GM19238 (cell line): Measurements from ENCODE around the gene TMEM255B.
"Not testable (repeated sequence)": the region's sequence is repeated elsewhere in the genome, so short reads cannot be mapped to it uniquely, and the experiment has no call there.

ENCODE experiments used
- DNase-seq: peaks from one replicate; pipeline ENCODE4 v3.0.0; 2011; ENCODE audit warnings: low spot score; ENCODE audit not compliant: insufficient read length

TMEM255B gene

GRCh38 chr13:113832631-113833030 lies 73.6 kb downstream of the TMEM255B start:
- DNase-seq: no peak

DNA sequence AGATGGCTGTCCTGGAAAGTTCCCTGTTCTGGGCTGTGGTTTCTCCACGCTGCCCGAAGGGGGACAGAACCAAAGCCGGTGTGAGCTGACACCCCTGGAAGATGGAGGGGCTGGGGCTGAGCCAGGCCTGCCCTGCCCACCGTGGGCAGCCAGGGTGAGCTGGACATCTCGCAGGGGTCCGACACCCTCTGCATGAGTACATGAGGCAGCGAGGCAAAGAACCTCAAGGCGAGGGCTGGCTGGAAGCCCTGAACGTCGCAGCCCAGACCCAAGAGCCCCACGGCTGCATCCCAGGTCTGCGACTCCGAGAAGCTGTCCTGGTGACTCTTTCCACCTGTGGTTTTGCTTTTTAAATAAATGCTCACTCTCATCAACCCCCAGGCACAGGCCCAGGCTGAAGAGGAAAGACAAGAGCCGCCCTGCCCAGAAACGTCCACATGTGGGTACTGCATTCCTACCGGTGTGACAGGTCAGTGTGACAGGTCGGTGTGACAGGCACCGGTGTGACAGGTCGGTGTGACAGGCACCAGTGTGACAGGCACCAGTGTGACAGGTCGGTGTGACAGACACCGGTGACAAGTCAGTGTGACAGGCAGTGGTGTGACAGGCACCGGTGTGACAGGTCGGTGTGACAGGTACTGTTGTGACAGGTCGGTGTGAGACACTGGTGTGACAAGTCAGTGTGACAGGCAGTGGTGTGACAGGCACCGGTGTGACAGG lies 74.2 kb downstream of the TMEM255B start:
- no peak for DNase-seq

GRCh38 chr13:113834006-113834405 lies 75.0 kb downstream of the TMEM255B start:
- not testable (repeated sequence) for DNase-seq

- no peak for DNase-seq
Measured at GRCh38 chr13:113834496-113835200, 75.6 kb downstream of the TMEM255B start.

DNA sequence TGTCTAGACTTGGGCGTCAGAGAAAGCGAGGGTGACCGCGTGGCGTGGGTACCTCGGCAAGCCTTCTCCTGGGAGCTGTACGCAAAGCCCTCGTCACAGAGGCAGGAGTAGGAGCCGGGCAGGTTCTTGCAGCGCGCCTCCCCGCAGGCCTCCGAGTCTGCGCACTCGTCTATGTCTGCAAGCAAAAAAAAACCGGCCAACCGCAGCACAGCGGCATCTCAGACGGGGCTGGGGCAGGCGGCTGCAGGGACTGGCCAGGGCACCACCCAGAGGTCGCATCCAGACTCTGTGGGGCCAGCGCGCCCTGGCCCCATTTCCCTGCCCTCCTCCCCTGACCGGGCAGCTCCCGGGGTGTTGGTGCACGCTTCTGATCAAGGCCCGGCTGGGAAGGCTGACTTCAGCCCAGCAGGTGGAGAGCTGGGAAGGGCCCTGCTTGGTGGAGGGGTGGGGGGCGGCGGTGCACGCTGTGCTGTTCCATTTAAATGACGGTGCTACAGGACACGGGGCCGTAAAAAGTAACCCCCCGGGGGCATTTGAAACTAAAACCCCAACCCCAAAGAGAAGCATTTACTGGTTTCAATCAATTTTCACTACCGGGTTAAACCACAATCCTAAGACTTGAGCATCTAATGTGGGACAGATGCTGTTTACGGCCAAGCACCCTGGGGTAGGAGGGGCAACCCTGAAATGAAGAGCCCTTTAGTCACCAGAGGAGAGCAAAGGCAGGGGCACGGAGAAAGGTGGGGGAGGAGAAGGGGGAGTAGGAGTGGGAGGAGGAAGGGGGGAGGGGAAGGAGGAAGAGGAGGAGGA lies 76.6 kb downstream of the TMEM255B start:
- DNase-seq: no peak

- no peak for DNase-seq
Measured at GRCh38 chr13:113836768-113837559, 77.9 kb downstream of the TMEM255B start.

DNA sequence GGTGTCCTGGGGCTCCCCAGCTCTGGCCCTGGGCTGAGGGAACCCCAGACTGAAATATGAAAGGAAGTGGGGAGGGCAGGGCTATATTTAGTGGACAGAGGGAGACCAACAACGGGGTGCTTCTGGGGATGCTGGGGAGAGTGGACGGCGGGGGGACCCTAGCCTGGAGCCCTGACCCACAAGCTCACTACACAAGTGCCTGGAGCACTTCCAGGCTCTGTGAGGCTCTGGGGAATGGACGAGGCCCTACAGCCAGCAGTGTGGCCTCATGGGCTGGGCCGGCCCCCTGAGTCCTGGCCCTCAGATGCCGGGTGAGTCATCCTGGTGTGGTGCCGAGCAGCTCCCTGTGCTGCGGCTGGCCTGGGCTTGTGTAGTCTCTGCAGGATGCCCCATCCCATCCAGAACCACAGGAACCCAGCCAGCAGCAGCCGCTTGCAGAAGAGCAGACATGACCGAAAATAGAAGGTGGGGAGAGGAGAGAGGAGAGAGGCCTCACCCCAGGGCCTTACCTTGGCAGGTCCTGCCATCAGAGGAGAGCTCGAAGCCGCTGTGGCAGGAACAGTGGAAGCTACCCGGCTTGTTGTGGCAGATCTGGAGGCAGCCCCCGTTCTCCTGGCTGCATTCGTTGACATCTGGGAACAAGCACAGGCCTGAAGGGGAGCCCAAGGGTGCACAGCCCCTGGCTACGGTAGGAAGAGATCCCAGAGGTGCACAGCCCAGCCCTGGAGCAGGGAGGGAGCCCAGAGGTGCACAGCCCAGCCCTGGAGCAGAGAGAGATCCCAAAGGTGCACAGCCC lies 78.7 kb downstream of the TMEM255B start:
- DNase-seq: no peak

DNA sequence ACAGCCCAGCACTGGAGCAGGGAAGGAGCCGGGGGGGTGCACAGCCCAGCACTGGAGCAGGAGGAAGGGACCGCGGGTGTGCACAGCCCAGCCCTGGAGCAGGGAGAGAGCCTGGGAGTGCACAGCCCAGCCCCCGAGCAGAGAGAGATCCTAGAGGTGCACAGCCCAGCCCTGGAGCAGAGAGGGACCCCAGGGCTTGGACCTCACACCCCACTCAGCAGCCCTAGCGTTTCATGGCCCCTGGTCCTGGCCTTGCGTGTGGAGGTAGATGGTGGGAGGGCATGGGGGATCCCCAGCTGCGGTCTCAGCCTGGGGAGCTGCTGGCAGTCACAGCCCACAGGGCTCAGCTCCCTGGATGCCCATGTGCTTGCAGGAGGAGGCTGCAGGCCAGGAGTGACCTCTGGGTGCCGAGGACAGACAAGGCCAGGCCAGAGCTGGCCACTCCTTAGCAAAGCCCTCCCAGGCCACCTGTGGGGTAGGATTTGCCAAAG lies 79.7 kb downstream of the TMEM255B start:
- DNase-seq: no peak

GRCh38 chr13:113839536-113840204 lies 80.6 kb downstream of the TMEM255B start:
- no peak for DNase-seq

DNA sequence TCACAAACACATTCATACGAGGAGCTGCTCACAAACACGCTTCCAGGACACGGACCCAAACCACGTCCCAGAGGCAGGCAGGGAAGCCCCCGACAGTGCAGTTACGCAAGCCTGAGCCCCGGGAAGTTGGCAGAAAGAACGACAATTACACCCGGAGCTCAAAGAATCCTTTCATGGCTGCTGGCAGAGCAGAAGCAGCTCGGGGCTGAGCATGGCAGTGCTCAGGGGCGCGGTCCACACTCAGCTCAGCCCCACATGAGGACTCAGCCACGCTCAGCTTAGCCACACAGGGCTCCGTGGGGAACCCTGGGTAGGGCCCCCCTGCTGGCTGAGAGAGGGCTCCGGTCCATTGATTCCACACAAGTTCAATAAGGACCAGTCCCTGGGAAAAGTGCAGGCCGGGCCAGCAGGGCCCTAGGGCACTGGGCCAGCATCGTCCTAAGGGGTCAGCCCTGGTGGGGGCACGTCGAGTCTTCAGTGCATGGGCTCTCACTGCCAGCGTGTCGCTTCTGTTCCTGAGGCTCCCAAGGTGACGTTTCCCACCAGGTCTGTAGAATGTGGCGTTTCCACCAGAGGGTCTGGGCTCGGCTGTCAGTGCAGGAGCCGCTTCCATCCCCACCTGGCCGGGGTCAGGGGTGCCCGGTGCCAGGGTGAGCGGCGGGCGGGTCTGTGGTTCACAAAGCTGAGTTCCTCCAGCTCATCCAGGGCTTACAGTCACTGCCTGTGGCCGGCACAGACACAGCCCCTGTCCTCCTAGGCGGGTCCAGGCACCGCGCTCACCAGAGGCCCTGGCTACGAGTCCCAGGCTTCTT lies 81.7 kb downstream of the TMEM255B start:
- DNase-seq: no peak

DNA sequence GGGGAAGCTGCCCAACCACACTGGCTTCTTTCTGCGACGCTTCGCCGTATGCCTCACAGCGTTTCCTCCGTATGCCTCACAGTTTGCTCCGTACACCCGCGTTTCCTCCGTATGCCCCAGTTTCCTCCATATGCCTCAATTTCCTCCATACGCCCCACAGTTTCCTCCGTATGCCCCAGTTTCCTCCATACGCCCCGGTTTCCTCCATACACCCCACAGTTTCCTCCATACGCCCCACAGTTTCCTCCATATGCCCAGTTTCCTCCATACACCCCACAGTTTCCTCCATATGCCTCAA lies 82.3 kb downstream of the TMEM255B start:
- DNase-seq: no peak

DNA sequence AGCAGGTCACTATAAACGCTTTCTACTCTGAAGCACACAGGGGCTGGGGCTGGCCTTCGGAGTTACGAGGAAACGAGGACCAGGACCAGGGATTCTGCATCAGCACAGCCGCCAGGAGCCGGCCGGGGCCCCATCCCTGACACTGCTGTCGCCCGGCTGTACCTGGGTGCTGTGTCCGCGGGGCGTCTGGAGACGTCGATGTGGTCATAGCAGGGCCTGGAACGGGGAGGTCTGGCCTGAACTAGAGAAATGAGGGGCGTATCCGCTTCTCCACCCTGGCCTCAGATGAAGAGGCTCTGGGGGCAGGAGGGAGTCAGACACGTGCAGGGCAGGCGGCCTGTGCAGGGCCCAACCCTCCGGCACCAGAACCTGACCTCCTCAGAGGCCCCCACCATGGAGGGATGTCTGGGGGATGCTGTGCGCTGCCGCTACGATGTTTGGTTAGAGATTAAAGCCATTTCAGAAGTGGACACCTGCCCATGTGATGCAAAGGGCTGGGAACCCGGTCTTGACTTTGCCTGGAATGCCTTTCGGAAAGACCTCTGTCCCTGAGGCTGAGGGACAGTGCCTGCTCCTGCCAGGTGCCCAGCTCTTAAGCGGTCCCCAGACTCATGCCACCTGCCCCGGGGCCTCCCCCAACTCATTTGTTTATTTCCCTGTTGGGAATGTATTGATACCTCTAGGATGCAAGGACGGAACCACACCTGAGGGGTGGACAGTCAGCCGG lies 83.5 kb downstream of the TMEM255B start:
- DNase-seq: no peak

DNA sequence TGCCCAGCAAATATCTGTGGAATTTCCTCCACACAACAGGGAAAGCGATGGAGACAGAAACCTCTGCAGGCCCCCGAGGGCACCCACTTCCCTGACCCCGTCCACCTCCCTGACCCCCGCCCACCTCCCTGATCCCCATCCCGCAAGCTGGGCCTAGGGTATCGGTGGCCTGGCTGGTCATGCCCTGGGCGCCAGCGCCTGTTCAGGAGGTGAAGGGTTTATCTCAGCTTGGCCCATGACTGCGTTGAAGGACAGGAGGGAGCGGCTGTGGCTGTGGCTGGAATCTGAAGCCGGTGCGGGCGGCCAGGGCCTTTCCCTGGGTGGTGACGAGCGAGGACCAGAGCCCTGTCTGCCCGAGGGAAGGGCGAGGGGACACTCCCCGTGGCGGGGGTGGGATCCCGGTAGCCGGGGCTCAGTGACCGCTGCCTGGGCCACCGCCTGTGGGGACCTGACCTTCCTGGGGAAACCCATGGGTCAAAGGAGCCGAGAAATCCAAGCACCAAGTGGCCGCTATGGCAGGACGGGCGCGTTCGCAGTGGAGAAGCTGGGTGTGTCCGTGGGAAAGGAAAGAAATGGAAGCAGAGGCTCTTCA lies 84.1 kb downstream of the TMEM255B start:
- no peak for DNase-seq

DNA sequence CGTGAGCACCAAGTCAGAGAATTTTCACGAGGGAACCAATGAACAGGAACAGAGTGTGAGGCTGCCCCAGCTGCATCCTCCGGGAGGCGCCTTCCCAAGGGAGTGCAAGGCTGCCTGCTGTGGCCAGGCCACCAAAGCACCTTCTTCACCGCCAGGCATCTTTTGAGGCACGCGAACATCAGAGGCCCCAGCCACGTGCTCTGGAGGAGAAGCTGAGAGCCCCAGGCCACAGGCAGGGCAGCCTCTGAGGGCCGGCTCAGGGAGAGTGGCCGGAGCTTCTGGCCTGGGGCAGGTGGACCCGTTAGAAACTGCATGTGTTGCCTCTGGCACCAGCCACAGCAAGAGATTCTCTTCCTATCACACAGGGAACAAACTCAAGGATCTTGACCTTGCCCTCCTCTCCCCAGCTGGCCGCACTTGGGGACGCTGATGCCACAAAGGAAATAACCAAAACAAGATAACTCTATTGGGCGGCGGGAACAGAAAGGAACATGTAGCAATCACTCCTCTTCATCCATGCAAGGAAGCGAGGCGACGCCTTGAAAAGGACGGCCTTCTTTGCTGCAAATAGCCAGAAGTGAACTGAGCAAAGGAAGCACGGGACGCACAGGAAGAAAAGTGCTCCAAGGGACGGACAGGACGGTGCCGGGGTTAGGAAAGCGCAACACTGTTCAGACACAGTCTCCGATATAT lies 85.0 kb downstream of the TMEM255B start:
- no peak for DNase-seq

GRCh38 chr13:113845055-113845454 lies 86.0 kb downstream of the TMEM255B start:
- no peak for DNase-seq

GRCh38 chr13:113845723-113846635 lies 87.0 kb downstream of the TMEM255B start:
- no peak for DNase-seq
